Mesothelial cell of epicardium (in vitro differentiated cells): ENCODE data around the gene MYLK. TPM values are rescaled to one million over a fixed set of nuclear protein-coding genes. Genes with fewer than 3 reads are reported as not detected.

Experiments
- DNase-seq, 2 experiments: peaks; one replicate each; pipeline ENCODE4 v3.0.0; 2021; ENCODE audit warnings: low spot score in 2 of 2; ENCODE audit not compliant: unreplicated experiment in 2 of 2
- H3K27ac Mint-ChIP-seq: 2 replicates; pipeline ENCODE4 v1.8.0; 2021; ENCODE audit warnings: mixed read lengths
- H3K27me3 Mint-ChIP-seq: 2 replicates; pipeline ENCODE4 v1.8.0; 2021; ENCODE audit warnings: low read depth, mixed read lengths
- H3K36me3 Mint-ChIP-seq: 2 replicates; pipeline ENCODE4 v1.8.0; 2021; ENCODE audit warnings: mixed read lengths
- H3K4me1 Mint-ChIP-seq: 2 replicates; pipeline ENCODE4 v1.8.0; 2021; ENCODE audit warnings: mixed read lengths
- H3K4me3 Mint-ChIP-seq: 2 replicates; pipeline ENCODE4 v1.8.0; 2021; ENCODE audit warnings: mild to moderate bottlenecking, moderate library complexity, mixed read lengths
- H3K9me3 Mint-ChIP-seq: 2 replicates; pipeline ENCODE4 v1.8.0; 2021; ENCODE audit warnings: mixed read lengths
- total RNA-seq: library from RNA; stranded (reverse); gene quantifications from 3 replicates; pipeline ENCODE4 v1.2.1, GENCODE V29; 2021
- TF ChIP-seq, protein P1 (sequence below): fragments of 200-600 bp; sonication (generic); IDR thresholded peaks from one replicate; pipeline ENCODE4 v1.5.0; 2021; ENCODE audit warnings: antibody characterized with exemption; ENCODE audit not compliant: unreplicated experiment

MYLK gene
- total RNA-seq, 1 donor from 2014 or later: 14.3 TPM

DNA sequence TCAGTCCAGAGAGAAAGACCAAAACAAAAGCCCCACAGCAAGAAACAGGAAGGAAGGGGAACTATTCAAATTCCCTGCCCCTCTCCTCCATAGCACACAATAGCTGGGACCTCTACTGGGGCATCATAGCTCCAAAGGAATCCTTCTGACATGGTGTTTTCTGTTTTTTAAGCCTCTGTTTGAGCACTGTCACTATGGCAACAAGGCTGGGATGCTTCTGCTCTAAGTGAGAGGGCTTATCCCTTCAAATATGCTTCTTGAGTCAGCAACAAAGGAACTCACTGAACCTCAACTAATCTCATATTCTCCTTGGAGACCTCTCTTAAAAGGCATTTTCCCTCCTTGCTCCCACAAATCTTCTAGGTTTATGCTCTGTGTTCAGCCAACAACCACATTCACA is 40.5 kb downstream of the MYLK start:
- H3K9me3 Mint-ChIP-seq: peaks cover 50% of the 10 kb centered on the region
- no peak overlapping the region for H3K27ac Mint-ChIP-seq
- H3K36me3 Mint-ChIP-seq: peaks cover 4% of the 10 kb centered on the region
- no peaks in the 10 kb centered on the region for H3K27me3 Mint-ChIP-seq
- TF ChIP-seq, protein P1, sequence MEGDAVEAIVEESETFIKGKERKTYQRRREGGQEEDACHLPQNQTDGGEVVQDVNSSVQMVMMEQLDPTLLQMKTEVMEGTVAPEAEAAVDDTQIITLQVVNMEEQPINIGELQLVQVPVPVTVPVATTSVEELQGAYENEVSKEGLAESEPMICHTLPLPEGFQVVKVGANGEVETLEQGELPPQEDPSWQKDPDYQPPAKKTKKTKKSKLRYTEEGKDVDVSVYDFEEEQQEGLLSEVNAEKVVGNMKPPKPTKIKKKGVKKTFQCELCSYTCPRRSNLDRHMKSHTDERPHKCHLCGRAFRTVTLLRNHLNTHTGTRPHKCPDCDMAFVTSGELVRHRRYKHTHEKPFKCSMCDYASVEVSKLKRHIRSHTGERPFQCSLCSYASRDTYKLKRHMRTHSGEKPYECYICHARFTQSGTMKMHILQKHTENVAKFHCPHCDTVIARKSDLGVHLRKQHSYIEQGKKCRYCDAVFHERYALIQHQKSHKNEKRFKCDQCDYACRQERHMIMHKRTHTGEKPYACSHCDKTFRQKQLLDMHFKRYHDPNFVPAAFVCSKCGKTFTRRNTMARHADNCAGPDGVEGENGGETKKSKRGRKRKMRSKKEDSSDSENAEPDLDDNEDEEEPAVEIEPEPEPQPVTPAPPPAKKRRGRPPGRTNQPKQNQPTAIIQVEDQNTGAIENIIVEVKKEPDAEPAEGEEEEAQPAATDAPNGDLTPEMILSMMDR: no peak
- no peak for DNase-seq
- H3K4me3 Mint-ChIP-seq: no peak overlapping the region
- no peaks in the 10 kb centered on the region for H3K4me1 Mint-ChIP-seq

DNA sequence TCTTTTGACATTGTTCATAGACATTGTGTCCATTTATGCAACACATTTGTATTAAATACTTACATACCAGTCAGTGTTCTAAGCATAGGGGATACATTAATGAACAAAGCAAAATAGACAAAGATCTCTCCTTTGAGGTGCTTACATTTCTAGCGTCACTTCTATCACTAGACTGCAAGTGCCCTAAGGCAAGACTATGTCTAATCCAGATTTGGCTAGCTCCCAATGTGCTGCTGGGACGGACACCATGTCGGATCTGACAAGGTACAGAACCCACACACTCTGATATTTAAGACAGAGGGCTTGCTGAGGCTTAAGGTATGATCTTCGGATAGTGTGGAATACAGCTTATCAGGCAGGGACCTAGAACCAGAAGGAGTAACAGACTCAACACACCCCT is 41.4 kb downstream of the MYLK start:
- TF ChIP-seq, protein P1: no peak
- DNase-seq: no peak
- H3K27me3 Mint-ChIP-seq: no peaks in the 10 kb centered on the region
- H3K4me3 Mint-ChIP-seq: no peak overlapping the region
- peaks cover 54% of the 10 kb centered on the region for H3K9me3 Mint-ChIP-seq
- no peaks in the 10 kb centered on the region for H3K4me1 Mint-ChIP-seq
- peaks cover 6% of the 10 kb centered on the region for H3K36me3 Mint-ChIP-seq
- H3K27ac Mint-ChIP-seq: no peak overlapping the region

DNA sequence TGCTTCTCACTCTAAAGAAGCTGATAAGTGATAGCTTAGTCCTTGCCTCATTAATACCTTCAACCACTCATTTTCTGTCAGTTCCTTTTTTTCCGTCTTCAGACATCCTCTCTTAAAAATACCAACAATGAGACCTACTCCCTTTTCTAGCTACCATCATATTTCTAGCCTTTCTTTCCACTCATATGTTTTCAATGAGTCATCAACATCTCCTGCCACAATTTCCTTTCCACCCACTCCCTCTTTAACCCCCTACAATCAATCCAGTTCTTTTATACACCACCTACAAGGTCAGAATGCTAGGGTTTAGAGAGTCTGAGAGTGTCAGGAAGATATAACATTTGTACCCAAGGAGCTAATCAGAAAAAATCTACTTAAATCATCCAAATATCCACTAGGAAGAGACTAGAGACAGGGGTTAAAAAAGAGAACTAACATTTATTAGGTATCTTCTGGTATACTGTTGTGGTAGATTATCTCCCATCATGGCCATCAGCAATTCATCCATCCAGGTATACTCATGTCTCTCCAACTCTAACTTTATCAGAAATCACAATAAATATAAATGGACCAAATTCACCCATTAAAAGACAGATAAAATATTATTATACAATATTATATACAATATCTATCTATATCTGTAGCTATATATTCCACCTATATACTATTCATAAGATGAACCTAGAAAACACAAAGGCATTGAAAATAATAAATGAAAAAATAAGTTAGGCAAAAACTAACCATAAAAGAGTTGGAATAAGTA is 42.5 kb downstream of the MYLK start:
- Mint-ChIP-seq H3K9me3 (peaks cover 56% of the 10 kb centered on the region), H3K4me1 (no peaks in the 10 kb centered on the region), H3K4me3 (no peak overlapping the region), H3K36me3 (peaks cover 6% of the 10 kb centered on the region), H3K27ac (no peak overlapping the region), H3K27me3 (no peaks in the 10 kb centered on the region)
- TF ChIP-seq, protein P1: no peak
- no peak for DNase-seq

DNA sequence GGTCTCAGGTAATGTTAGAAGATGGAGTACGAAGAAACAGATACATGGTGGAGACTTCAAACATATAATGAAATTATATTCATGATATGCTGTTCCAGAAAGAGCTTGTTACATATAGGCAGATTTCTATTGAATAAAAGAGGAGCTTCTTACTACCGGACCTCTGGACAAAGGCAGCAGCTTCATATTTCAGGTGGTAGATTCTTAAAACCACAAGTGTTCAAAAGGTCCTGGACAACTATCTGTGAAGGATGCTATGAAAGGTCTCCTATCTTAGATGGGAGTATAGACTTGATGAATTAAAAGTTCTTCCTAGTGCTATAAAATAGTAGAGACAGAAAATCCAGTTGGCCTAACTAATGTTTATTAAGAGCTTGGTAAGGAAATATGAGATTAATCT is 43.2 kb downstream of the MYLK start:
- Mint-ChIP-seq H3K4me3 (no peak overlapping the region), H3K27ac (no peak overlapping the region), H3K27me3 (no peaks in the 10 kb centered on the region), H3K9me3 (peaks cover 55% of the 10 kb centered on the region), H3K36me3 (peaks cover 6% of the 10 kb centered on the region), H3K4me1 (no peaks in the 10 kb centered on the region)
- DNase-seq: no peak
- TF ChIP-seq, protein P1: no peak

DNA sequence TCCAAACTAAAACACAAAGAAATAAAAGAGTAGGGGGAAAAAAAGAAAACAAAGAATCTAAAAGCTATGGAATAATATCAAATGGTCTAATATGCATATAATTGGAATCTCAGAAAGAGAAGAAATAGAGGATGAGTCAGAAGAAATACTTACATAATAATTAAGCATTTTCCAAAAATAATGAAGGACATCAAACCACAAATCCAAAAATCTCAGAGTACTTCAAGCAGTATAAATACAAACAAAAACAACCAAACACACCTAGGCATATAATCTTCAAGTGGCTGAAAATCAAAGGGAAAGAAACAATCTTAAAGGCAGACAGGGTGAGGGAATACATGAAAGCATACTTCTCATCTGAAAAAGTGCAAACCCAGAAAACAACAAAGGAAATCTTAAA is 46.3 kb downstream of the MYLK start:
- Mint-ChIP-seq H3K9me3 (peaks cover 51% of the 10 kb centered on the region), H3K36me3 (peaks cover 6% of the 10 kb centered on the region), H3K27ac (no peak overlapping the region), H3K4me3 (no peak overlapping the region), H3K4me1 (no peaks in the 10 kb centered on the region), H3K27me3 (no peaks in the 10 kb centered on the region)
- TF ChIP-seq, protein P1: no peak
- no peak for DNase-seq
